Uterus (tissue), 4 donors: ENCODE data around the gene CADM2. TPM values are rescaled to one million over a fixed set of nuclear protein-coding genes. Genes with fewer than 3 reads are reported as not detected.

Source experiments
- DNase-seq, 2 donors: peaks; one replicate each; pipeline ENCODE4 v3.0.0-alpha.2; 2019 to 2020
- H3K27ac ChIP-seq, 2 donors: fragments of 200-600 bp; sonication (generic); 1 replicate in 1 of 2; 2 replicates in 1 of 2; pipeline ENCODE4 v1.5.1; 2016 to 2018
- H3K27me3 ChIP-seq, 2 donors: fragments of 200-600 bp; sonication (generic); one replicate each; pipeline ENCODE4 v1.5.1; 2018 to 2019; ENCODE audit warnings: control low read depth in 1 of 2
- H3K36me3 ChIP-seq, 2 donors: fragments of 200-600 bp; sonication (generic); one replicate each; pipeline ENCODE4 v1.5.1; 2019; ENCODE audit warnings: control low read depth in 1 of 2
- H3K4me1 ChIP-seq, 2 donors: fragments of 200-600 bp; sonication (generic); one replicate each; pipeline ENCODE4 v1.5.1; 2018 to 2019; ENCODE audit warnings: control low read depth in 1 of 2
- H3K4me3 ChIP-seq, 2 donors: fragments of 200-600 bp; sonication (generic); 1 replicate in 1 of 2; 2 replicates in 1 of 2; pipeline ENCODE4 v1.5.1; 2018 to 2019; ENCODE audit warnings: mild to moderate bottlenecking in 1 of 2
- H3K9me3 ChIP-seq, 2 donors: fragments of 200-600 bp; sonication (generic); one replicate each; pipeline ENCODE4 v1.5.1; 2019; ENCODE audit warnings: control low read depth in 1 of 2
- CTCF ChIP-seq, 4 experiments: fragments of 200-600 bp in 2 of 4; fragments of 450-650 bp in 2 of 4; sonication (generic) in 2 of 4; IDR thresholded peaks; one replicate each; pipeline ENCODE4 v1.5.1; 2016 to 2019; ENCODE audit warnings: antibody characterized with exemption in 4 of 4, mild to moderate bottlenecking in 2 of 4, moderate library complexity in 1 of 4
- POLR2A ChIP-seq, 2 donors: fragments of 450-650 bp; IDR thresholded peaks; one replicate each; pipeline ENCODE4 v1.6.1; 2016; ENCODE audit warnings: antibody characterized with exemption in 2 of 2, mild to moderate bottlenecking in 1 of 2, moderate library complexity in 1 of 2
- intact Hi-C: fragments of 100-400 bp; cut with DNase I; formaldehyde crosslinking; loops from one replicate; pipeline ENCODE4 v1.15.1; 2023; ENCODE audit warnings: low total_unique reads
- total RNA-seq, 4 donors: library from RNA; depleted of rRNA in 3 of 4; stranded (reverse); fragments of >200 nt in 3 of 4; gene quantifications; one replicate each; pipeline versions ENCODE4 v1.1.0 to v1.2.4, GENCODE V29; 2014 to 2023
- donor health status: DM: yes; HTN: yes; CAD: no.

Gene CADM2
- total RNA-seq, 4 donors from 2014 or later = 0.29 to 6.6 (median 0.85) TPM; not detected in 1

- Histone ChIP-seq H3K4me3 (no peak overlapping the region), H3K9me3 (no peaks in the 10 kb centered on the region), H3K27ac (no peak overlapping the region), H3K4me1 (no peaks in the 10 kb centered on the region), H3K27me3 (no peaks in the 10 kb centered on the region), H3K36me3 (no peaks in the 10 kb centered on the region)
- no peak for DNase-seq
- TF ChIP-seq CTCF (IDR thresholded peaks at IDR 0.05) (no peak), POLR2A (IDR thresholded peaks at IDR 0.05) (no peak)
- intact Hi-C loops = no loop called here
These were observed 110.1 kb downstream of the CADM2 start for GRCh38 chr3:85068911-85069310.

GRCh38 chr3:85074003-85074402 is 115.2 kb downstream of the CADM2 start:
- Histone ChIP-seq H3K4me3 (no peak overlapping the region), H3K9me3 (no peaks in the 10 kb centered on the region), H3K4me1 (no peaks in the 10 kb centered on the region), H3K27ac (no peak overlapping the region), H3K36me3 (no peaks in the 10 kb centered on the region), H3K27me3 (no peaks in the 10 kb centered on the region)
- intact Hi-C loops = no loop called here
- DNase-seq = no peak
- TF ChIP-seq CTCF (IDR thresholded peaks at IDR 0.05) = no peak
- no peak for TF ChIP-seq POLR2A (IDR thresholded peaks at IDR 0.05)

- no peak for DNase-seq
- Histone ChIP-seq H3K27me3 (no peaks in the 10 kb centered on the region), H3K27ac (no peak overlapping the region), H3K4me1 (no peaks in the 10 kb centered on the region), H3K4me3 (no peak overlapping the region), H3K36me3 (no peaks in the 10 kb centered on the region), H3K9me3 (no peaks in the 10 kb centered on the region)
- TF ChIP-seq POLR2A (IDR thresholded peaks at IDR 0.05) = no peak
- no peak for TF ChIP-seq CTCF (IDR thresholded peaks at IDR 0.05)
- intact Hi-C loops = no loop called here
These were observed 116.9 kb downstream of the CADM2 start for GRCh38 chr3:85075663-85076062.

GRCh38 chr3:85077018-85077417 is 118.2 kb downstream of the CADM2 start:
- Histone ChIP-seq H3K4me3 (no peak overlapping the region), H3K27me3 (no peaks in the 10 kb centered on the region), H3K4me1 (no peaks in the 10 kb centered on the region), H3K36me3 (no peaks in the 10 kb centered on the region), H3K9me3 (no peaks in the 10 kb centered on the region), H3K27ac (no peak overlapping the region)
- no peak for DNase-seq
- TF ChIP-seq POLR2A (IDR thresholded peaks at IDR 0.05) (no peak), CTCF (IDR thresholded peaks at IDR 0.05) (no peak)
- intact Hi-C loops = no loop called here

- Histone ChIP-seq H3K36me3 (no peaks in the 10 kb centered on the region), H3K27me3 (no peaks in the 10 kb centered on the region), H3K4me1 (no peaks in the 10 kb centered on the region), H3K4me3 (no peak overlapping the region), H3K27ac (no peak overlapping the region), H3K9me3 (no peaks in the 10 kb centered on the region)
- intact Hi-C loops = no loop called here
- no peak for TF ChIP-seq CTCF (IDR thresholded peaks at IDR 0.05)
- TF ChIP-seq POLR2A (IDR thresholded peaks at IDR 0.05) = no peak
- DNase-seq = no peak
These were observed 122.6 kb downstream of the CADM2 start for GRCh38 chr3:85081191-85081906.
